Hepatocyte (in vitro differentiated cells): Measurements from ENCODE around the gene OGG1. TPM values are rescaled to one million over a fixed set of nuclear protein-coding genes. Genes with fewer than 3 reads are reported as not detected.

Experiments
- DNase-seq: peaks from one replicate; pipeline ENCODE4 v3.0.0-alpha.2; 2016; ENCODE audit warnings: low spot score
- H2AFZ ChIP-seq: fragments of 200-600 bp; sonication (generic); 2 replicates; pipeline ENCODE4 v1.6.0; 2016; ENCODE audit warnings: antibody characterized with exemption, mild to moderate bottlenecking
- H3K27ac ChIP-seq: fragments of 200-600 bp; sonication (generic); 2 replicates; pipeline ENCODE4 v1.5.1; 2016; ENCODE audit warnings: mild to moderate bottlenecking
- H3K27me3 ChIP-seq: fragments of 200-600 bp; sonication (generic); 2 replicates; pipeline ENCODE4 v1.6.1; 2016
- H3K36me3 ChIP-seq: fragments of 200-600 bp; sonication (generic); replicated peaks from 2 replicates; pipeline ENCODE4 v1.5.1; 2016; ENCODE audit warnings: low read depth; ENCODE audit not compliant: insufficient read depth
- H3K4me1 ChIP-seq: fragments of 200-600 bp; sonication (generic); 2 replicates; pipeline ENCODE4 v1.5.1; 2016; ENCODE audit warnings: mild to moderate bottlenecking, moderate library complexity; ENCODE audit not compliant: insufficient read depth
- H3K4me2 ChIP-seq: fragments of 200-600 bp; sonication (generic); 2 replicates; pipeline ENCODE4 v1.6.0; 2016
- H3K4me3 ChIP-seq: fragments of 200-600 bp; sonication (generic); 2 replicates; pipeline ENCODE4 v1.5.1; 2016; ENCODE audit warnings: mild to moderate bottlenecking
- H3K79me2 ChIP-seq: fragments of 200-600 bp; sonication (generic); 2 replicates; pipeline ENCODE4 v1.6.0; 2017; ENCODE audit warnings: mild to moderate bottlenecking
- H3K9me2 ChIP-seq: fragments of 200-600 bp; sonication (generic); replicated peaks from 2 replicates; pipeline ENCODE4 v1.6.0; 2017; ENCODE audit warnings: mild to moderate bottlenecking; ENCODE audit not compliant: insufficient read depth
- H3K9me3 ChIP-seq: fragments of 200-600 bp; sonication (generic); 2 replicates; pipeline ENCODE4 v1.5.1; 2016; ENCODE audit warnings: low read depth, mild to moderate bottlenecking
- H4K20me1 ChIP-seq: fragments of 200-600 bp; sonication (generic); 2 replicates; pipeline ENCODE4 v1.6.0; 2016; ENCODE audit warnings: mild to moderate bottlenecking; ENCODE audit not compliant: insufficient read depth, poor library complexity, severe bottlenecking
- EZH2 ChIP-seq: fragments of 200-600 bp; sonication (generic); IDR thresholded peaks from 2 replicates; pipeline ENCODE4 v1.6.1; 2016; ENCODE audit warnings: antibody characterized with exemption, mild to moderate bottlenecking, borderline replicate concordance
- EZH2phosphoT487 ChIP-seq: fragments of 200-600 bp; sonication (generic); IDR thresholded peaks from one replicate; pipeline ENCODE4 v1.6.1; 2018; ENCODE audit warnings: antibody characterized with exemption, mild to moderate bottlenecking, low read depth, moderate library complexity; ENCODE audit not compliant: unreplicated experiment, severe bottlenecking
- WGBS: methylation state at CpG from one replicate; pipeline ENCODE4 v1.1.6; 2016; ENCODE audit warnings: low lambda C conversion rate; ENCODE audit errors: missing lambda C conversion rate; 5-methylcytosine and 5-hydroxymethylcytosine counted together
- polyA plus RNA-seq: library from polyadenylated mRNA; unstranded; fragments of >200 nt; fragmentation: Nextera tagmentation; extraction: Ambion mirVana; gene quantifications from 2 replicates; pipeline ENCODE4 v1.2.1, GENCODE V29; 2016
- total RNA-seq: library from RNA; depleted of rRNA; stranded (reverse); fragments of >200 nt; gene quantifications from 2 replicates; pipeline ENCODE4 v1.2.3, GENCODE V29; 2014
- TF ChIP-seq, protein P1 (sequence below): fragments of 200-600 bp; sonication (generic); IDR thresholded peaks from 2 replicates; pipeline ENCODE4 v1.5.1; 2016; ENCODE audit warnings: antibody characterized with exemption, mild to moderate bottlenecking; ENCODE audit not compliant: poor library complexity

The OGG1 gene
- total and polyA plus RNA-seq, 2 experiments from 2014 or later, result 34.7 to 43.2 TPM

DNA sequence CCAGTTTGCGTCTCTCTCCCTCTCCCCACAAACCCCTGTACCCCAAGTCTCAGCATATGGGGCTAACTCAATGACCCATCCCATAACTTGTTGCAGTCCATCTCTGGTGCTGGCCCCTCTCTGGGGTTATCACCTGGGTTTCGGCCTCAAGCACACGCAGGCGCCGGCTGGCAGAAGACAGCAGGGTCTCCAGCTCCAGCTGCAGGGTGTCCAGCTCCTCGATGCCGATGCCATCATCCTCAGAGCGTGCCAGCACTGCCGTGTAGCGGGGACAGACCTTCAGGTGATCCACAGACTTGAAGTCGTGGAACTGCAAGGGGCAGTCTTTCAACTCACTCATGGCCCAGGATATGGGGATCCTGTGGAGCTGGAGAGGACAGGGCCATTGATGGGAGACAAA, 41.4 kb downstream of the OGG1 start:
- peak overlapping the region; percentile 97 for H3K4me2 ChIP-seq
- no peaks in the 10 kb centered on the region for H3K9me2 ChIP-seq
- no peaks in the 10 kb centered on the region for H3K27me3 ChIP-seq
- peak overlapping the region; percentile 91 for H3K27ac ChIP-seq
- H3K4me3 ChIP-seq, result no peak overlapping the region
- H3K79me2 ChIP-seq, result peaks cover 42% of the 10 kb centered on the region
- H3K9me3 ChIP-seq, result no peaks in the 10 kb centered on the region
- H2AFZ ChIP-seq, result no peak overlapping the region
- 94% methylated on average over 11 of the region's 11 CpGs for WGBS
- H4K20me1 ChIP-seq, result peaks cover 4% of the 10 kb centered on the region
- TF ChIP-seq EZH2 (no peak), EZH2phosphoT487 (no peak)
- TF ChIP-seq, protein P1, sequence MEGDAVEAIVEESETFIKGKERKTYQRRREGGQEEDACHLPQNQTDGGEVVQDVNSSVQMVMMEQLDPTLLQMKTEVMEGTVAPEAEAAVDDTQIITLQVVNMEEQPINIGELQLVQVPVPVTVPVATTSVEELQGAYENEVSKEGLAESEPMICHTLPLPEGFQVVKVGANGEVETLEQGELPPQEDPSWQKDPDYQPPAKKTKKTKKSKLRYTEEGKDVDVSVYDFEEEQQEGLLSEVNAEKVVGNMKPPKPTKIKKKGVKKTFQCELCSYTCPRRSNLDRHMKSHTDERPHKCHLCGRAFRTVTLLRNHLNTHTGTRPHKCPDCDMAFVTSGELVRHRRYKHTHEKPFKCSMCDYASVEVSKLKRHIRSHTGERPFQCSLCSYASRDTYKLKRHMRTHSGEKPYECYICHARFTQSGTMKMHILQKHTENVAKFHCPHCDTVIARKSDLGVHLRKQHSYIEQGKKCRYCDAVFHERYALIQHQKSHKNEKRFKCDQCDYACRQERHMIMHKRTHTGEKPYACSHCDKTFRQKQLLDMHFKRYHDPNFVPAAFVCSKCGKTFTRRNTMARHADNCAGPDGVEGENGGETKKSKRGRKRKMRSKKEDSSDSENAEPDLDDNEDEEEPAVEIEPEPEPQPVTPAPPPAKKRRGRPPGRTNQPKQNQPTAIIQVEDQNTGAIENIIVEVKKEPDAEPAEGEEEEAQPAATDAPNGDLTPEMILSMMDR, result no peak
- peaks cover 15% of the 10 kb centered on the region for H3K4me1 ChIP-seq
- no peaks in the 10 kb centered on the region for H3K36me3 ChIP-seq
- no peak for DNase-seq

DNA sequence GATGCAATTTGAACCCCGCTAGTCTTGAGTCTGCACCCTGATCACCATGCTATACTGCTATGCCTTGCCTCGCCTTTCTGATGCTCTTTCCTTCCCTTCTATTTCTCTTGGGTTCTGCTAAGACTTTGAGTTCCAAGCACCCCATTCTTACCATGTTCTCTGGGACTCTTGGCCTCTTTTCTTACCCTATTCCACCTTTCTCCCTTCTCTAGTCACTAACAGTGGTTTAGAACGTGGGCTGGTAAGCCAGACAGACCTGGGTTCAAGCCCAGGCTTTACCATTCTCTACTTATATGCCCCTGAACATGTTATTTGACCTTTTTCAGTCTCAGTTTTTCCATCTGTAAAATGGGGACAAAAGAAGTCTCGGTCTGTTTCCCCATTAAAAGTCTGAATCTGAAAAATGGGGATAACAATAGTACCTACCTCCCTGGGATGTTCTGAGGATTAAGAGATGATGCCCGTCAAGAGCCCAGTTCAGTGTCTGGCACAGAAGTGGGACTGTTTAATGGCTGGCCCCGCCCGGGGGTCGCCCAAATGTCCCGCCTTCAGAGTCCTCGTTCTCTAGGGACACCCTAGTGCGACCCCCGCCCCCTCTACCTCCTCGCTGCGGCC, 42.1 kb downstream of the OGG1 start:
- Histone ChIP-seq H3K9me2 (no peaks in the 10 kb centered on the region), H3K79me2 (peaks cover 49% of the 10 kb centered on the region), H2AFZ (peak overlapping the region; percentile 39), H4K20me1 (peaks cover 4% of the 10 kb centered on the region), H3K4me1 (peaks cover 15% of the 10 kb centered on the region), H3K36me3 (no peaks in the 10 kb centered on the region), H3K27me3 (no peaks in the 10 kb centered on the region), H3K27ac (peak overlapping the region; percentile 91), H3K4me2 (peak overlapping the region; percentile 97), H3K9me3 (no peaks in the 10 kb centered on the region), H3K4me3 (peak overlapping the region; percentile 81)
- 21% methylated on average over 12 of the region's 14 CpGs for WGBS
- DNase-seq, result no peak
- TF ChIP-seq EZH2phosphoT487 (no peak), EZH2 (no peak)
- TF ChIP-seq, protein P1, result no peak

DNA sequence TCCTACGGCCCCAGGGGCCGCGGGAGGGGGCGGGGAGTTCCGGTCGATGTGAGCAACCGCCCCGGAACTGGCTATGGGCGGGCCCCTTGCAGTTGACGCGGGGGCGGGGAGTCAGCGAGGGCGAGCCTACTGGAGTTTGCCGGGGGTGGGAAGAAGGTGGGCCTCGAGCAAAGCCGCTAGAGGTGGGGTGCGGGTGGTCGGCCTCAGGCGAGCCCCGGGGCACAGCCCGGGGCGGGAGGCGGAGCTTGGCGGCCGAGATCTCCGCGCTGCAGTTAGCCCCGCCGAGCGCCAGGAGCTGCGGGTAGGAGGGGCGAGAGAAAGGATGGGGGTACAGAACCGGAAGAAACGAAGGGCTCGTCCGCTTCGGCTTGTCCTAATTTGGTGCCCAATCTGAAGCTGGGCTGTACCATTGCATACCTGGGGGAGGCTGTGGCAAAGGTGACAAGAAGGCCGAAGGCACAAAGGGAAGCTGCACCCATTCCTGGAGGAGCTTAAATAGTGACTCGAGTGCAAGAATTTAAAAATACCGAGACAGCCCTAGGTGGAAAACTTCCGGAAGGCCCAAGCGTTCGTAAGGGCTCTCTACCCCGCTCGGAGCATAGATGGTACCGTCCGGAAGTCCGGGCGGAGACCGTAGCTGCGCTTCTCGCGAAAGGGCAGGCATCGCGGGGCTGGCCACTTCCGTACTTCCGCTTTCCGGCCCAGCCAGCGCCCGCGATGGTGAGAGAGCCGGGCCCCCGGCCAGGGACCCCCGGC, 42.8 kb downstream of the OGG1 start, which contains the start of the genes ARPC4 and TADA3:
Gene ARPC4, plus strand, starts transcription at position 678 of the 756 bp plus-strand sequence. Its CDS starts 40 bp downstream, at position 718.
Gene TADA3, minus strand, starts transcription at position 69 of the 756 bp plus-strand sequence. CDS start 1,007 bp downstream, outside the sequence.
- Histone ChIP-seq H3K9me2 (no peaks in the 10 kb centered on the region), H3K27ac (peak within 1 kb of the TSS; percentile 91), H3K4me3 (peak within 1 kb of the TSS; percentile 81), H3K36me3 (no peaks in the 10 kb centered on the region), H3K27me3 (no peaks in the 10 kb centered on the region), H3K9me3 (no peaks in the 10 kb centered on the region), H3K79me2 (peaks cover 56% of the 10 kb centered on the region), H3K4me1 (peaks cover 15% of the 10 kb centered on the region), H4K20me1 (peaks cover 8% of the 10 kb centered on the region), H2AFZ (peak within 1 kb of the TSS; percentile 39), H3K4me2 (peak within 1 kb of the TSS; percentile 97)
- peak; percentile 95 for DNase-seq
- TF ChIP-seq, protein P1, result no peak
- TF ChIP-seq EZH2phosphoT487 (no peak), EZH2 (no peak)
- WGBS, result 1% methylated on average over 40 of the region's 65 CpGs
